ENCODE results near the gene SHB. TPM values are rescaled to one million over a fixed set of nuclear protein-coding genes. Genes with fewer than 3 reads are reported as not detected.

Gene SHB
- total and polyA plus RNA-seq, 11 donors = 7.8 to 31.4 (median 21.4) TPM

GRCh38 chr9:37914701-37915358 lies 154.2 kb downstream of the SHB start:
- Histone ChIP-seq H3K9me3 (no peaks in the 10 kb centered on the region), H3K27ac (peak overlapping the region in 1 of 12 donors; percentile 0), H3K27me3 (no peaks in the 10 kb centered on the region), H3K4me3 (no peak overlapping the region), H3K36me3 (peaks cover 0 to 19% (median 4%) of the 10 kb centered on the region in 9 donors), H3K4me1 (peaks cover 0 to 44% (median 26%) of the 10 kb centered on the region in 12 donors)
- TF ChIP-seq POLR2A (IDR thresholded peaks at IDR 0.05) (no peak), CTCF (IDR thresholded peaks at IDR 0.05) (no peak)
- intact Hi-C loops (cut with DNase I) = loop anchor here (2.0 to 10.0 kb wide), 14 partner anchors 37 to 760 kb away; partner anchors contain the start of genes SHB (in 7 of the 10) and ALDH1B1 (in 3 of the 10)
- 74 to 81% (median 78%) methylated on average over 7 to 11 of the region's 11 CpGs for WGBS, 4 donors
- ATAC-seq = no peak
- DNase-seq = no peak

DNA sequence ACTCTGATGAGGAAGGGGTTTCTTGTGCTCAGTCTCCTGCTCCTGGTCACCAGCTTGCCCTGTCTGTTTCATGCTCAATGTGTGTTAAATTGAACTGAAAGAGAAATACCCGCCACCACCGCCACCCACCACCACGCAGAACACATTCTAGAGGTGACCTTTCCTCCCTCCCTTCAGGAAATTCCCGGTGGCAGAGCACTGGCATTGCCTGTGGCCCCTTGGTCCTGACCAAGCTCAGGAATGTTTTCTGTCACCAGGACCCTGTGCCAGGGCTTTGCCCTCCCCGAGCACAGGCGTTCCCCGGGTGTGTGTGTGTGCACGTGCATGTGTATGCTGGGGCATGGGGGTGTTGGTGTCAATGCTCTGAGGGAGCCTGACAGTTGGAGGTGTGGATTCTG lies 154.9 kb downstream of the SHB start:
- DNase-seq (no peak), ATAC-seq (peak in 1 of 4 donors; percentile 2)

DNA sequence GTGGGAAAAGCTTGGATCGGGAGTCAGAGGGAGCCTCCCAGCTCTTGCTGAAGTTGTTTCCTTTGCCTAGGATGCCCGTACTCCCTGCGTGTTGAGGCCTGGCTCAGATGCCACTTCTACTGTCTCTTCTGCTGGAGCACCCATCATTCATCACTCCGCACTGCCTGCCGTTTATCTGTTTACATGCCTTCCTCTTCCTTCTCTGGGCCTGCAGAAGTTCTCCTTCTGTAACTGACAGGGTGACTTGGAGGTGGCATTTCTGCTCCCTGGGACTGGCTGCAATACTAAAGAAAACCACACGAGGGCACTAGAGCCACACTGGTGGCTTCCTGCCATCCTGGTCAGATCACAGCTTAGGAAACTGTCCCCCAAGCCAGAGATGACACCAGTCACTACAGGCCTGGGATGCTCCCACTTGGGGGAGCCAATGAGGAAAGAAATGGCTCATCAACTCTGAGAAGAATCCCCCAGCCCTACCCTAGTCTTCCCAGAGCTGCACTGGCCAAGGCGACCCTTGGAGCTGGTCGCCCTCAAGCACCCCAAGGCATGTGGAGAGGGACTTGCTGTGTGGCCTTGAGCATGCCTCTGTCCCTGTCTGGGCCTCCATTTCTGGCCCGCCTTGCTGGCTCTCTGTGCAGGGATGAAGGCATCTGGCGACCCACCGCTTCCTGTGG lies 155.4 kb downstream of the SHB start:
- DNase-seq (peak in 4 of 5 donors; percentile 66 to 81 (median 78)), ATAC-seq (peak; percentile 70 to 85 (median 82))
- TF ChIP-seq POLR2A (IDR thresholded peaks at IDR 0.05) (no peak), CTCF (IDR thresholded peaks at IDR 0.05) (peak in 11 of 12 donors; percentile 92 to 99 (median 98))
- intact Hi-C loops (cut with DNase I) = loop anchor here in 9 of 10 donors (1.0 to 10.0 kb wide), 12 partner anchors 101 to 761 kb away; partner anchors contain the start of genes ALDH1B1 (in 3 of the 9) and SHB (in 2 of the 9)
- Histone ChIP-seq H3K27me3 (no peaks in the 10 kb centered on the region), H3K27ac (peak overlapping the region in 1 of 12 donors; percentile 0), H3K4me1 (peaks cover 0 to 42% (median 28%) of the 10 kb centered on the region in 12 donors), H3K36me3 (peaks cover 0 to 11% (median 0%) of the 10 kb centered on the region in 9 donors), H3K4me3 (no peak overlapping the region), H3K9me3 (no peaks in the 10 kb centered on the region)
- WGBS, 4 donors = 47 to 56% (median 51%) methylated on average over 11 of the region's 11 CpGs

More for the DNA sequence above, 154.9 kb downstream of the SHB start:
- intact Hi-C loops (cut with DNase I) = loop anchor here in 8 of 10 donors (2.0 to 10.0 kb wide), 10 partner anchors 101 to 761 kb away; partner anchors contain the start of genes ALDH1B1 (in 3 of the 8) and SHB (in 2 of the 8)
- Histone ChIP-seq H3K36me3 (peaks cover 0 to 17% (median 3%) of the 10 kb centered on the region in 9 donors), H3K4me1 (peaks cover 0 to 44% (median 27%) of the 10 kb centered on the region in 12 donors), H3K9me3 (no peaks in the 10 kb centered on the region), H3K4me3 (no peak overlapping the region), H3K27ac (peak overlapping the region in 1 of 12 donors; percentile 0), H3K27me3 (no peaks in the 10 kb centered on the region)
- TF ChIP-seq POLR2A (IDR thresholded peaks at IDR 0.05) (no peak), CTCF (IDR thresholded peaks at IDR 0.05) (no peak)
- 67 to 77% (median 71%) methylated on average over 8 of the region's 8 CpGs for WGBS, 4 donors

- Histone ChIP-seq H3K4me3 (no peak overlapping the region), H3K36me3 (no peaks in the 10 kb centered on the region), H3K4me1 (peaks cover 0 to 29% (median 13%) of the 10 kb centered on the region in 12 donors), H3K27ac (no peak overlapping the region), H3K27me3 (no peaks in the 10 kb centered on the region), H3K9me3 (no peaks in the 10 kb centered on the region)
- DNase-seq (no peak), ATAC-seq (no peak)
- no peak for TF ChIP-seq CTCF (IDR thresholded peaks at IDR 0.05)
- TF ChIP-seq POLR2A (IDR thresholded peaks at IDR 0.05) = no peak
- 61 to 67% (median 65%) methylated on average over 5 to 6 of the region's 6 CpGs for WGBS, 4 donors
- intact Hi-C loops (cut with DNase I) = loop anchor here in 7 of 10 donors (2.0 to 10.0 kb wide), 9 partner anchors 104 to 764 kb away; partner anchors contain the start of genes ALDH1B1 (in 3 of the 7) and SHB (in 2 of the 7)
Observed at GRCh38 chr9:37911271-37911681, 157.8 kb downstream of the SHB start.
